GM12891 (cell line): Measurements from ENCODE around the gene LGALS12.

Experiments
- PAX5 ChIP-seq: IDR thresholded peaks from 2 replicates; pipeline ENCODE4 v1.6.1; 2011; ENCODE audit warnings: low read length, moderate library complexity, mild to moderate bottlenecking; ENCODE audit not compliant: insufficient read depth, severe bottlenecking
- POLR2A ChIP-seq: IDR thresholded peaks from 2 replicates; pipeline ENCODE4 v1.6.1; 2011; ENCODE audit warnings: low read depth, low read length, control low read depth
- POLR2AphosphoS5 ChIP-seq: IDR thresholded peaks from 2 replicates; pipeline ENCODE4 v1.6.1; 2011; ENCODE audit warnings: low read depth, low read length, control low read depth
- POU2F2 ChIP-seq: IDR thresholded peaks from 2 replicates; pipeline ENCODE4 v1.6.1; 2011; ENCODE audit warnings: low read depth, mild to moderate bottlenecking, control low read depth, low read length, moderate library complexity
- SPI1 ChIP-seq: IDR thresholded peaks from 2 replicates; pipeline ENCODE4 v1.6.1; 2011; ENCODE audit warnings: low read depth, low read length, control low read depth
- TAF1 ChIP-seq: IDR thresholded peaks from 2 replicates; pipeline ENCODE4 v1.6.1; 2011; ENCODE audit warnings: low read depth, low read length, control low read depth

DNA sequence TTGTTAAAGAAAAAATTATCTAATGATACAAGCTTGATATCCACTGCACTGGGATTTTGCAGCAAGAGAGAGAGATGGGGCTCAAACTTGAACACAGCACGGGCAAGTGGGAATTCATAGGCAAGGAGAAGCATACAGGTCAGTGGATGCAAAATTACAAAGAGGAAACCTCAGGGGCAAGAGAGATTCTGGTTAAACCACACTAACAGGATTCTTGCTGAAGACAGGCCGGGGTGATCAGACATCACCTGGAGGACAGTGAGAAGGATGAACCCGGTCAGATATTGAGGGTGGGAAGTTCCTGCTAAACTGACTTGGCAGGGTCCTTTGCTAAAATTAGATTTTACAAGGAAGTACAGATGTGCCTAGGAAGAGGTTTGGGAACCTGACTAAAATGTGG is 28.2 kb downstream of the LGALS12 start:
- TF ChIP-seq POLR2A (no peak), POU2F2 (no peak), POLR2AphosphoS5 (no peak), PAX5 (no peak), TAF1 (no peak), SPI1 (no peak)
